WTC11 (cell line): ENCODE measurements around the gene COG4. TPM values are rescaled to one million over a fixed set of nuclear protein-coding genes. Genes with fewer than 3 reads are reported as not detected.
"Not testable (repeated sequence)": the region's sequence is repeated elsewhere in the genome, so short reads cannot be mapped to it uniquely, and the experiment has no call there.

ENCODE experiments used
- ATAC-seq: fragments of 200-7000 bp; cut with Tn5 transposase; 2 replicates; pipeline ENCODE4 v1.10.0; 2021; ENCODE audit warnings: mild to moderate bottlenecking, moderate library complexity
- CTCF ChIA-PET: fragments of 300-600 bp; sonication (Branson Sonifier 250); formaldehyde crosslinking; loops from one replicate; lab custom pipeline; 2021; ENCODE audit warnings: antibody characterized with exemption; lab: Charles Lee
- POLR2A ChIA-PET: fragments of 350-600 bp; sonication (Branson Sonifier 250); formaldehyde crosslinking; loops from one replicate; lab custom pipeline; 2021; ENCODE audit warnings: antibody characterized with exemption; lab: Charles Lee
- DNase-seq: peaks from one replicate; pipeline ENCODE4 v3.0.0; 2021; ENCODE audit warnings: low spot score
- H3K27ac Mint-ChIP-seq: 2 replicates; pipeline ENCODE4 v1.8.0; 2021; ENCODE audit warnings: mixed read lengths
- H3K27me3 Mint-ChIP-seq: 2 replicates; pipeline ENCODE4 v1.8.0; 2021; ENCODE audit warnings: low read depth, mild to moderate bottlenecking, moderate library complexity, mixed read lengths
- H3K36me3 Mint-ChIP-seq: 2 replicates; pipeline ENCODE4 v1.8.0; 2021; ENCODE audit warnings: mixed read lengths
- H3K4me1 Mint-ChIP-seq: 2 replicates; pipeline ENCODE4 v1.8.0; 2022; ENCODE audit warnings: mixed read lengths
- H3K4me3 Mint-ChIP-seq: 2 replicates; pipeline ENCODE4 v1.8.0; 2021; ENCODE audit warnings: mild to moderate bottlenecking, moderate library complexity, mixed read lengths
- H3K9me3 Mint-ChIP-seq: 2 replicates; pipeline ENCODE4 v1.8.0; 2021; ENCODE audit warnings: mixed read lengths
- ETV6 ChIP-seq: sonication (generic); formaldehyde crosslinking; IDR thresholded peaks from 2 replicates; pipeline ENCODE4 v1.8.1; 2022; ENCODE audit warnings: mild to moderate bottlenecking, missing genetic modification reagents
- FOXJ3 ChIP-seq: sonication (generic); formaldehyde crosslinking; IDR thresholded peaks from 2 replicates; pipeline ENCODE4 v1.9.0; 2021; ENCODE audit warnings: missing genetic modification reagents, mild to moderate bottlenecking, borderline replicate concordance
- FOXK1 ChIP-seq: sonication (generic); formaldehyde crosslinking; IDR thresholded peaks from 2 replicates; pipeline ENCODE4 v1.8.0; 2022; ENCODE audit warnings: mild to moderate bottlenecking, moderate library complexity, missing genetic modification reagents
- JAZF1 ChIP-seq: fragments of 250-450 bp; sonication (Bioruptor Pico); IDR thresholded peaks from 2 replicates; pipeline ENCODE4 v1.9.0; 2021; ENCODE audit warnings: moderate library complexity, mild to moderate bottlenecking, inconsistent platforms
- JUN ChIP-seq: sonication (generic); formaldehyde crosslinking; IDR thresholded peaks from 2 replicates; pipeline ENCODE4 v1.8.0; 2023; ENCODE audit warnings: mild to moderate bottlenecking, missing genetic modification reagents
- NFYB ChIP-seq: sonication (generic); formaldehyde crosslinking; conservative IDR thresholded peaks from 2 replicates; pipeline ENCODE4 v1.8.0; 2022; ENCODE audit warnings: low read depth, missing genetic modification reagents
- SMAD3 ChIP-seq: sonication (generic); formaldehyde crosslinking; IDR thresholded peaks from 2 replicates; pipeline ENCODE4 v1.8.0; 2022; ENCODE audit warnings: missing genetic modification reagents, mild to moderate bottlenecking, borderline replicate concordance
- SOX15 ChIP-seq: fragments of 250-450 bp; sonication (Bioruptor Pico); IDR thresholded peaks from 2 replicates; pipeline ENCODE4 v1.9.0; 2021; ENCODE audit warnings: mild to moderate bottlenecking
- TEAD1 ChIP-seq: sonication (generic); formaldehyde crosslinking; IDR thresholded peaks from 2 replicates; pipeline ENCODE4 v1.8.0; 2022; ENCODE audit warnings: mild to moderate bottlenecking, missing genetic modification reagents
- TP53 ChIP-seq: sonication (generic); formaldehyde crosslinking; IDR thresholded peaks from 2 replicates; pipeline ENCODE4 v1.8.1; 2023; ENCODE audit warnings: mild to moderate bottlenecking, missing genetic modification reagents
- ZNF121 ChIP-seq: sonication (generic); formaldehyde crosslinking; IDR thresholded peaks from 2 replicates; pipeline ENCODE4 v1.8.0; 2023; ENCODE audit warnings: missing genetic modification reagents
- ZNF416 ChIP-seq: fragments of 250-450 bp; sonication (Bioruptor Pico); IDR thresholded peaks from 2 replicates; pipeline ENCODE4 v1.9.0; 2021; ENCODE audit warnings: mild to moderate bottlenecking, inconsistent platforms
- total RNA-seq: library from RNA; stranded (reverse); gene quantifications from 3 replicates; pipeline ENCODE4 v1.2.3, GENCODE V29; 2021
- TF ChIP-seq, protein P1 (sequence below): sonication (generic); formaldehyde crosslinking; IDR thresholded peaks from 2 replicates; pipeline ENCODE4 v1.8.0; 2023; ENCODE audit warnings: missing genetic modification reagents, mild to moderate bottlenecking, borderline replicate concordance
- TF ChIP-seq, protein P2 (sequence below): fragments of 250-450 bp; sonication (Bioruptor Pico); IDR thresholded peaks from 2 replicates; pipeline ENCODE4 v1.8.0; 2021; ENCODE audit warnings: mild to moderate bottlenecking
- TF ChIP-seq, protein P3 (sequence below): sonication (generic); formaldehyde crosslinking; IDR thresholded peaks from 2 replicates; pipeline ENCODE4 v1.8.1; 2023; ENCODE audit warnings: mild to moderate bottlenecking, missing genetic modification reagents, moderate library complexity
- TF ChIP-seq, protein P4 (sequence below): fragments of 250-450 bp; sonication (Bioruptor Pico); IDR thresholded peaks from 2 replicates; pipeline ENCODE4 v1.9.0; 2021; ENCODE audit warnings: mild to moderate bottlenecking
- TF ChIP-seq, protein P5 (sequence below): fragments of 250-450 bp; sonication (Bioruptor Pico); IDR thresholded peaks from 2 replicates; pipeline ENCODE4 v1.9.0; 2021; ENCODE audit warnings: mild to moderate bottlenecking
- TF ChIP-seq, protein P6 (sequence below): sonication (generic); formaldehyde crosslinking; IDR thresholded peaks from 2 replicates; pipeline ENCODE4 v1.8.1; 2023; ENCODE audit warnings: mild to moderate bottlenecking, missing genetic modification reagents, borderline replicate concordance
- TF ChIP-seq, protein P7 (sequence below): sonication (generic); formaldehyde crosslinking; IDR thresholded peaks from 2 replicates; pipeline ENCODE4 v1.8.1; 2022; ENCODE audit warnings: low read depth, mild to moderate bottlenecking, moderate library complexity, missing genetic modification reagents, borderline replicate concordance

Gene COG4
- total RNA-seq, 1 experiment from 2014 or later = 56.6 TPM

DNA sequence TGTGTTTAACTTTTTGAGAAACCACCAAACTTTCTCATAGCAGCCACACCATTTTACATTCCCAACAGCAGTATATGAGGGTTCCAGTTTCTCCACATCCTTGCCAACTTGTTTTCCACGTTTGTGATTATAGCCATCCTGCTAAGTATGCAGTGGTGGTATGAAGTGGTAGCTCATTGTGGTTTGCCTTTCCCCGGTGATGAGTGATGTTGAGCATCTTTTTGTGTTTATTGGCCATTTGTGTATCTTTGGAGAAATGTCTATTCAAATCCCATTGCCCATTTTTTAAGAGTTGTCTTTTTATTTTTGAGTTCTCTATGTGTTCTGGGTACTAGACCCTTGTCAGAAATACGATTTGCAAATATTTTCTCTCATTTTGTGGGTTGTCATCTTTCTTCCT lies 17.6 kb upstream of the COG4 start:
- H3K4me3 Mint-ChIP-seq = no peak overlapping the region
- DNase-seq (no peak), ATAC-seq (no peak)
- H3K9me3 Mint-ChIP-seq = no peaks in the 10 kb centered on the region
- H3K4me1 Mint-ChIP-seq = no peaks in the 10 kb centered on the region
- TF ChIP-seq, protein P1, sequence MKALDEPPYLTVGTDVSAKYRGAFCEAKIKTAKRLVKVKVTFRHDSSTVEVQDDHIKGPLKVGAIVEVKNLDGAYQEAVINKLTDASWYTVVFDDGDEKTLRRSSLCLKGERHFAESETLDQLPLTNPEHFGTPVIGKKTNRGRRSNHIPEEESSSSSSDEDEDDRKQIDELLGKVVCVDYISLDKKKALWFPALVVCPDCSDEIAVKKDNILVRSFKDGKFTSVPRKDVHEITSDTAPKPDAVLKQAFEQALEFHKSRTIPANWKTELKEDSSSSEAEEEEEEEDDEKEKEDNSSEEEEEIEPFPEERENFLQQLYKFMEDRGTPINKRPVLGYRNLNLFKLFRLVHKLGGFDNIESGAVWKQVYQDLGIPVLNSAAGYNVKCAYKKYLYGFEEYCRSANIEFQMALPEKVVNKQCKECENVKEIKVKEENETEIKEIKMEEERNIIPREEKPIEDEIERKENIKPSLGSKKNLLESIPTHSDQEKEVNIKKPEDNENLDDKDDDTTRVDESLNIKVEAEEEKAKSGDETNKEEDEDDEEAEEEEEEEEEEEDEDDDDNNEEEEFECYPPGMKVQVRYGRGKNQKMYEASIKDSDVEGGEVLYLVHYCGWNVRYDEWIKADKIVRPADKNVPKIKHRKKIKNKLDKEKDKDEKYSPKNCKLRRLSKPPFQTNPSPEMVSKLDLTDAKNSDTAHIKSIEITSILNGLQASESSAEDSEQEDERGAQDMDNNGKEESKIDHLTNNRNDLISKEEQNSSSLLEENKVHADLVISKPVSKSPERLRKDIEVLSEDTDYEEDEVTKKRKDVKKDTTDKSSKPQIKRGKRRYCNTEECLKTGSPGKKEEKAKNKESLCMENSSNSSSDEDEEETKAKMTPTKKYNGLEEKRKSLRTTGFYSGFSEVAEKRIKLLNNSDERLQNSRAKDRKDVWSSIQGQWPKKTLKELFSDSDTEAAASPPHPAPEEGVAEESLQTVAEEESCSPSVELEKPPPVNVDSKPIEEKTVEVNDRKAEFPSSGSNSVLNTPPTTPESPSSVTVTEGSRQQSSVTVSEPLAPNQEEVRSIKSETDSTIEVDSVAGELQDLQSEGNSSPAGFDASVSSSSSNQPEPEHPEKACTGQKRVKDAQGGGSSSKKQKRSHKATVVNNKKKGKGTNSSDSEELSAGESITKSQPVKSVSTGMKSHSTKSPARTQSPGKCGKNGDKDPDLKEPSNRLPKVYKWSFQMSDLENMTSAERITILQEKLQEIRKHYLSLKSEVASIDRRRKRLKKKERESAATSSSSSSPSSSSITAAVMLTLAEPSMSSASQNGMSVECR (CRISPR knock-in tag) = no peak
- TF ChIP-seq, protein P2, sequence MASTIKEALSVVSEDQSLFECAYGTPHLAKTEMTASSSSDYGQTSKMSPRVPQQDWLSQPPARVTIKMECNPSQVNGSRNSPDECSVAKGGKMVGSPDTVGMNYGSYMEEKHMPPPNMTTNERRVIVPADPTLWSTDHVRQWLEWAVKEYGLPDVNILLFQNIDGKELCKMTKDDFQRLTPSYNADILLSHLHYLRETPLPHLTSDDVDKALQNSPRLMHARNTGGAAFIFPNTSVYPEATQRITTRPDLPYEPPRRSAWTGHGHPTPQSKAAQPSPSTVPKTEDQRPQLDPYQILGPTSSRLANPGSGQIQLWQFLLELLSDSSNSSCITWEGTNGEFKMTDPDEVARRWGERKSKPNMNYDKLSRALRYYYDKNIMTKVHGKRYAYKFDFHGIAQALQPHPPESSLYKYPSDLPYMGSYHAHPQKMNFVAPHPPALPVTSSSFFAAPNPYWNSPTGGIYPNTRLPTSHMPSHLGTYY = no peak
- TF ChIP-seq JAZF1 (CRISPR knock-in tag) = no peak
- TF ChIP-seq, protein P3, sequence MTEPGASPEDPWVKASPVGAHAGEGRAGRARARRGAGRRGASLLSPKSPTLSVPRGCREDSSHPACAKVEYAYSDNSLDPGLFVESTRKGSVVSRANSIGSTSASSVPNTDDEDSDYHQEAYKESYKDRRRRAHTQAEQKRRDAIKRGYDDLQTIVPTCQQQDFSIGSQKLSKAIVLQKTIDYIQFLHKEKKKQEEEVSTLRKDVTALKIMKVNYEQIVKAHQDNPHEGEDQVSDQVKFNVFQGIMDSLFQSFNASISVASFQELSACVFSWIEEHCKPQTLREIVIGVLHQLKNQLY (CRISPR knock-in tag) = no peak
- no peak for TF ChIP-seq JUN
- TF ChIP-seq, protein P4, sequence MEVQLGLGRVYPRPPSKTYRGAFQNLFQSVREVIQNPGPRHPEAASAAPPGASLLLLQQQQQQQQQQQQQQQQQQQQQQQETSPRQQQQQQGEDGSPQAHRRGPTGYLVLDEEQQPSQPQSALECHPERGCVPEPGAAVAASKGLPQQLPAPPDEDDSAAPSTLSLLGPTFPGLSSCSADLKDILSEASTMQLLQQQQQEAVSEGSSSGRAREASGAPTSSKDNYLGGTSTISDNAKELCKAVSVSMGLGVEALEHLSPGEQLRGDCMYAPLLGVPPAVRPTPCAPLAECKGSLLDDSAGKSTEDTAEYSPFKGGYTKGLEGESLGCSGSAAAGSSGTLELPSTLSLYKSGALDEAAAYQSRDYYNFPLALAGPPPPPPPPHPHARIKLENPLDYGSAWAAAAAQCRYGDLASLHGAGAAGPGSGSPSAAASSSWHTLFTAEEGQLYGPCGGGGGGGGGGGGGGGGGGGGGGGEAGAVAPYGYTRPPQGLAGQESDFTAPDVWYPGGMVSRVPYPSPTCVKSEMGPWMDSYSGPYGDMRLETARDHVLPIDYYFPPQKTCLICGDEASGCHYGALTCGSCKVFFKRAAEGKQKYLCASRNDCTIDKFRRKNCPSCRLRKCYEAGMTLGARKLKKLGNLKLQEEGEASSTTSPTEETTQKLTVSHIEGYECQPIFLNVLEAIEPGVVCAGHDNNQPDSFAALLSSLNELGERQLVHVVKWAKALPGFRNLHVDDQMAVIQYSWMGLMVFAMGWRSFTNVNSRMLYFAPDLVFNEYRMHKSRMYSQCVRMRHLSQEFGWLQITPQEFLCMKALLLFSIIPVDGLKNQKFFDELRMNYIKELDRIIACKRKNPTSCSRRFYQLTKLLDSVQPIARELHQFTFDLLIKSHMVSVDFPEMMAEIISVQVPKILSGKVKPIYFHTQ (CRISPR knock-in tag) = no peak
- H3K27ac Mint-ChIP-seq = no peak overlapping the region
- H3K27me3 Mint-ChIP-seq = no peaks in the 10 kb centered on the region
- peaks cover 88% of the 10 kb centered on the region for H3K36me3 Mint-ChIP-seq
- ChIA-PET POLR2A (no interaction called here), CTCF (no interaction called here)

DNA sequence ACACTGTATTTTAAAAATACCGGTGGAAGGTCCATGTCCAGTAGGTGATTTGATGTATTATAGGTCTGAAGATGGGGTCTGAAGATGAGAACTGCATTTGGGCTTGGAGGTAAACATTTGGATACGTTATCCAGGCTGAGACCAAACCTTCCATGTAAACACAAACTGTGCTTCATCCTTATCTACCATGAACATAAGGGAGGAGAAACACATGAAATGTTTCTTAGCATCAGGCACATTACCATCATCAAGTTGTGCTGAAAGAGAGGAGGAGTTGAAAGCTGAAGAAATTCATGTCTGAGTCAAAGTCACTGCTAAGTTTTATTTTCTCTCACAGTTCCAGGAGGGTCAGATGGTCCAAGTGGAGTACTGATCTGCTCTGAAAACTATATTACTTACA lies 11.6 kb upstream of the COG4 start:
- no peaks in the 10 kb centered on the region for H3K4me1 Mint-ChIP-seq
- H3K4me3 Mint-ChIP-seq = no peak overlapping the region
- peak overlapping the region; percentile 42; the same call in 1 of the 2 replicates for H3K27ac Mint-ChIP-seq
- DNase-seq (no peak), ATAC-seq (no peak)
- peaks cover 88% of the 10 kb centered on the region for H3K36me3 Mint-ChIP-seq
- TF ChIP-seq ZNF416 = no peak
- no peak for TF ChIP-seq TEAD1 (CRISPR knock-in tag)
- no peak for TF ChIP-seq ETV6 (CRISPR knock-in tag)
- TF ChIP-seq TP53 = no peak
- no peak for TF ChIP-seq JAZF1 (CRISPR knock-in tag)
- TF ChIP-seq, protein P5, sequence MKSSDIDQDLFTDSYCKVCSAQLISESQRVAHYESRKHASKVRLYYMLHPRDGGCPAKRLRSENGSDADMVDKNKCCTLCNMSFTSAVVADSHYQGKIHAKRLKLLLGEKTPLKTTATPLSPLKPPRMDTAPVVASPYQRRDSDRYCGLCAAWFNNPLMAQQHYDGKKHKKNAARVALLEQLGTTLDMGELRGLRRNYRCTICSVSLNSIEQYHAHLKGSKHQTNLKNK (CRISPR knock-in tag) = no peak
- TF ChIP-seq FOXJ3 = no peak
- TF ChIP-seq FOXK1 = no peak
- TF ChIP-seq ZNF121 (CRISPR knock-in tag) = no peak
- TF ChIP-seq, protein P6, sequence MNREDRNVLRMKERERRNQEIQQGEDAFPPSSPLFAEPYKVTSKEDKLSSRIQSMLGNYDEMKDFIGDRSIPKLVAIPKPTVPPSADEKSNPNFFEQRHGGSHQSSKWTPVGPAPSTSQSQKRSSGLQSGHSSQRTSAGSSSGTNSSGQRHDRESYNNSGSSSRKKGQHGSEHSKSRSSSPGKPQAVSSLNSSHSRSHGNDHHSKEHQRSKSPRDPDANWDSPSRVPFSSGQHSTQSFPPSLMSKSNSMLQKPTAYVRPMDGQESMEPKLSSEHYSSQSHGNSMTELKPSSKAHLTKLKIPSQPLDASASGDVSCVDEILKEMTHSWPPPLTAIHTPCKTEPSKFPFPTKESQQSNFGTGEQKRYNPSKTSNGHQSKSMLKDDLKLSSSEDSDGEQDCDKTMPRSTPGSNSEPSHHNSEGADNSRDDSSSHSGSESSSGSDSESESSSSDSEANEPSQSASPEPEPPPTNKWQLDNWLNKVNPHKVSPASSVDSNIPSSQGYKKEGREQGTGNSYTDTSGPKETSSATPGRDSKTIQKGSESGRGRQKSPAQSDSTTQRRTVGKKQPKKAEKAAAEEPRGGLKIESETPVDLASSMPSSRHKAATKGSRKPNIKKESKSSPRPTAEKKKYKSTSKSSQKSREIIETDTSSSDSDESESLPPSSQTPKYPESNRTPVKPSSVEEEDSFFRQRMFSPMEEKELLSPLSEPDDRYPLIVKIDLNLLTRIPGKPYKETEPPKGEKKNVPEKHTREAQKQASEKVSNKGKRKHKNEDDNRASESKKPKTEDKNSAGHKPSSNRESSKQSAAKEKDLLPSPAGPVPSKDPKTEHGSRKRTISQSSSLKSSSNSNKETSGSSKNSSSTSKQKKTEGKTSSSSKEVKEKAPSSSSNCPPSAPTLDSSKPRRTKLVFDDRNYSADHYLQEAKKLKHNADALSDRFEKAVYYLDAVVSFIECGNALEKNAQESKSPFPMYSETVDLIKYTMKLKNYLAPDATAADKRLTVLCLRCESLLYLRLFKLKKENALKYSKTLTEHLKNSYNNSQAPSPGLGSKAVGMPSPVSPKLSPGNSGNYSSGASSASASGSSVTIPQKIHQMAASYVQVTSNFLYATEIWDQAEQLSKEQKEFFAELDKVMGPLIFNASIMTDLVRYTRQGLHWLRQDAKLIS = no peak
- TF ChIP-seq NFYB (CRISPR knock-in tag) = no peak
- TF ChIP-seq, protein P7, sequence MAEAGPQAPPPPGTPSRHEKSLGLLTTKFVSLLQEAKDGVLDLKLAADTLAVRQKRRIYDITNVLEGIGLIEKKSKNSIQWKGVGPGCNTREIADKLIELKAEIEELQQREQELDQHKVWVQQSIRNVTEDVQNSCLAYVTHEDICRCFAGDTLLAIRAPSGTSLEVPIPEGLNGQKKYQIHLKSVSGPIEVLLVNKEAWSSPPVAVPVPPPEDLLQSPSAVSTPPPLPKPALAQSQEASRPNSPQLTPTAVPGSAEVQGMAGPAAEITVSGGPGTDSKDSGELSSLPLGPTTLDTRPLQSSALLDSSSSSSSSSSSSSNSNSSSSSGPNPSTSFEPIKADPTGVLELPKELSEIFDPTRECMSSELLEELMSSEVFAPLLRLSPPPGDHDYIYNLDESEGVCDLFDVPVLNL (CRISPR knock-in tag) = no peak
- no peak for TF ChIP-seq SOX15 (CRISPR knock-in tag)
- TF ChIP-seq SMAD3 (CRISPR knock-in tag) = no peak
- no peaks in the 10 kb centered on the region for H3K27me3 Mint-ChIP-seq
- ChIA-PET CTCF (no interaction called here), POLR2A (no interaction called here)
- H3K9me3 Mint-ChIP-seq = no peaks in the 10 kb centered on the region

DNA sequence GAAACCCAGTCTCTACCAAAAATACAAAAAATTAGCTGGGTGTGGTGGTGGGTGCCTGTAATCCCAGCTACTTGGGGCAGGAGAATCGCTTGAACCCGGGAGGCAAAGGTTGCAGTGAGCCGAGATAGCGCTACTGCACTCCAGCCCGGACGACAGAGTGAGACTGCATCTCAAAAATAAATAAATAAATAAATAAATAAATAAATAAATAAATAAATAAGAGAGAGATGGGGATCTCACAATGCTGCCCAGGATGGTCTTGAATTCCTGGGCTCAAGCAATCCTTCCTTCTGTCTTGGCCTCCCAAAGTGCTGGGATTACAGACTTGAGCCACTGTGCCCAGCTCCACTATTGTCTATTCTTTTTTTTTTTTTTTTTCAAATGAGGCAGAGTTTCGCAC lies 6.6 kb upstream of the COG4 start:
- DNase-seq, H3K9me3 Mint-ChIP-seq, H3K4me3 Mint-ChIP-seq, H3K27ac Mint-ChIP-seq, H3K27me3 Mint-ChIP-seq, ATAC-seq, POLR2A ChIA-PET: not testable (repeated sequence)
- Mint-ChIP-seq H3K4me1 (peaks cover 30% of the 10 kb centered on the region), H3K36me3 (peaks cover 86% of the 10 kb centered on the region)
- CTCF ChIA-PET = interaction anchor here (0.6 kb wide), 1 partner anchor 78 kb away, joined by 3 read pairs; no protein-coding TSS in a partner anchor
